Mesodermal cell (in vitro differentiated cells): Measurements from ENCODE around the gene DPYD.

Experiments used
- H3K27ac ChIP-seq: 2 replicates; pipeline ENCODE4 v1.7.0; 2013; ENCODE audit warnings: mild to moderate bottlenecking, low read depth, low read length, moderate library complexity; ENCODE audit not compliant: severe bottlenecking
- H3K36me3 ChIP-seq: 2 replicates; pipeline ENCODE4 v1.7.1; 2013; ENCODE audit warnings: mild to moderate bottlenecking, low read length, moderate library complexity; ENCODE audit not compliant: control insufficient read depth, insufficient read depth
- H3K4me1 ChIP-seq: one replicate; pipeline ENCODE4 v1.7.1; 2013; ENCODE audit warnings: mild to moderate bottlenecking, low read length; ENCODE audit not compliant: insufficient read depth, control insufficient read depth, poor library complexity, severe bottlenecking
- H3K4me3 ChIP-seq: 2 replicates; pipeline ENCODE4 v1.7.0; 2013; ENCODE audit warnings: low read length, control low read depth, mild to moderate bottlenecking; ENCODE audit not compliant: insufficient read depth, poor library complexity, severe bottlenecking; ENCODE audit errors: extremely low read depth
- H3K9me3 ChIP-seq: 2 replicates; pipeline ENCODE4 v1.7.1; 2013; ENCODE audit warnings: mild to moderate bottlenecking, low read length, moderate library complexity; ENCODE audit not compliant: control insufficient read depth
- WGBS, 2 experiments: methylation state at CpG; one replicate each; pipeline ENCODE4 v1.1.5; 2013; ENCODE audit warnings: missing lambda C conversion rate in 2 of 2; ENCODE audit not compliant: insufficient coverage in 2 of 2; 5-methylcytosine and 5-hydroxymethylcytosine counted together

Gene DPYD

GRCh38 chr1:97505816-97506215 lies 415.0 kb downstream of the DPYD start:
- H3K4me3 ChIP-seq, result no peak overlapping the region
- no CpG with 5 or more reads among the region's 1 CpG for WGBS, 2 experiments
- H3K36me3 ChIP-seq, result no peaks in the 10 kb centered on the region
- H3K4me1 ChIP-seq, result no peaks in the 10 kb centered on the region
- no peaks in the 10 kb centered on the region for H3K9me3 ChIP-seq
- no peak overlapping the region for H3K27ac ChIP-seq

GRCh38 chr1:97505289-97505688 lies 415.5 kb downstream of the DPYD start:
- H3K27ac ChIP-seq, result no peak overlapping the region

GRCh38 chr1:97502360-97502759 lies 418.5 kb downstream of the DPYD start:
- no peak overlapping the region for H3K27ac ChIP-seq
- H3K4me1 ChIP-seq, result no peaks in the 10 kb centered on the region
- H3K4me3 ChIP-seq, result no peak overlapping the region
- H3K9me3 ChIP-seq, result no peaks in the 10 kb centered on the region
- H3K36me3 ChIP-seq, result no peaks in the 10 kb centered on the region
- WGBS, 2 experiments, result 60 to 92% methylated on average over 1 to 4 of the region's 4 CpGs

More at GRCh38 chr1:97505289-97505688, 415.5 kb downstream of the DPYD start:
- H3K9me3 ChIP-seq, result no peaks in the 10 kb centered on the region
- H3K4me3 ChIP-seq, result no peak overlapping the region
- H3K4me1 ChIP-seq, result no peaks in the 10 kb centered on the region
- no peaks in the 10 kb centered on the region for H3K36me3 ChIP-seq
- no CpG with 5 or more reads among the region's 3 CpGs for WGBS, 2 experiments

- no peak overlapping the region for H3K4me3 ChIP-seq
- no peaks in the 10 kb centered on the region for H3K9me3 ChIP-seq
- H3K4me1 ChIP-seq, result no peaks in the 10 kb centered on the region
- H3K36me3 ChIP-seq, result no peaks in the 10 kb centered on the region
- H3K27ac ChIP-seq, result no peak overlapping the region
- WGBS, 2 experiments, result no CpG with 5 or more reads among the region's 3 CpGs
Measured at GRCh38 chr1:97501628-97502027, 419.2 kb downstream of the DPYD start.

- Histone ChIP-seq H3K4me3 (no peak overlapping the region), H3K27ac (no peak overlapping the region), H3K4me1 (no peaks in the 10 kb centered on the region), H3K9me3 (no peaks in the 10 kb centered on the region), H3K36me3 (no peaks in the 10 kb centered on the region)
- WGBS, 2 experiments, result 83 to 94% methylated on average over 1 to 2 of the region's 5 CpGs
Measured at GRCh38 chr1:97500760-97501159, 420.1 kb downstream of the DPYD start.

GRCh38 chr1:97499667-97500066 lies 421.2 kb downstream of the DPYD start:
- Histone ChIP-seq H3K27ac (no peak overlapping the region), H3K4me1 (no peaks in the 10 kb centered on the region), H3K9me3 (no peaks in the 10 kb centered on the region), H3K4me3 (no peak overlapping the region), H3K36me3 (no peaks in the 10 kb centered on the region)

GRCh38 chr1:97489834-97490233 lies 431.0 kb downstream of the DPYD start:
- H3K4me3 ChIP-seq, result no peak overlapping the region

GRCh38 chr1:97488530-97488929 lies 432.3 kb downstream of the DPYD start:
- WGBS, 2 experiments, result 80 to 100% methylated on average over 1 of the region's 2 CpGs
- Histone ChIP-seq H3K36me3 (no peaks in the 10 kb centered on the region), H3K27ac (no peak overlapping the region)

More at GRCh38 chr1:97489834-97490233, 431.0 kb downstream of the DPYD start:
- H3K36me3 ChIP-seq, result no peaks in the 10 kb centered on the region
- H3K4me1 ChIP-seq, result no peaks in the 10 kb centered on the region
- WGBS, 2 experiments, result no CpG with 5 or more reads among the region's 2 CpGs
- H3K27ac ChIP-seq, result no peak overlapping the region
- no peaks in the 10 kb centered on the region for H3K9me3 ChIP-seq

GRCh38 chr1:97482022-97482421 lies 438.8 kb downstream of the DPYD start:
- no peak overlapping the region for H3K4me3 ChIP-seq
- no CpG with 5 or more reads among the region's 1 CpG for WGBS, 2 experiments

More at GRCh38 chr1:97488530-97488929, 432.3 kb downstream of the DPYD start:
- Histone ChIP-seq H3K4me1 (no peaks in the 10 kb centered on the region), H3K9me3 (no peaks in the 10 kb centered on the region), H3K4me3 (no peak overlapping the region)

GRCh38 chr1:97467445-97467844 lies 453.4 kb downstream of the DPYD start:
- Histone ChIP-seq H3K9me3 (no peaks in the 10 kb centered on the region), H3K27ac (no peak overlapping the region), H3K4me1 (no peaks in the 10 kb centered on the region), H3K4me3 (no peak overlapping the region), H3K36me3 (no peaks in the 10 kb centered on the region)
- WGBS, 2 experiments, result 83% methylated on average over 1 of the region's 2 CpGs; no CpG with 5 or more reads in 1 of the 2 experiments

More at GRCh38 chr1:97482022-97482421, 438.8 kb downstream of the DPYD start:
- Histone ChIP-seq H3K36me3 (no peaks in the 10 kb centered on the region), H3K27ac (no peak overlapping the region), H3K4me1 (no peaks in the 10 kb centered on the region), H3K9me3 (no peaks in the 10 kb centered on the region)

- Histone ChIP-seq H3K4me1 (no peaks in the 10 kb centered on the region), H3K9me3 (no peaks in the 10 kb centered on the region), H3K27ac (no peak overlapping the region), H3K4me3 (no peak overlapping the region), H3K36me3 (no peaks in the 10 kb centered on the region)
- 86 to 97% methylated on average over 5 of the region's 5 CpGs for WGBS, 2 experiments
Measured at GRCh38 chr1:97464305-97464704, 456.5 kb downstream of the DPYD start.
